GM23248 (cell line): Measurements from ENCODE around the gene ATG9B.

Experiments
- EZH2 ChIP-seq: fragments of 200-600 bp; sonication (generic); IDR thresholded peaks from 2 replicates; pipeline ENCODE4 v1.6.1; 2018; ENCODE audit warnings: antibody characterized with exemption, mild to moderate bottlenecking; ENCODE audit not compliant: insufficient read depth, poor library complexity, severe bottlenecking
- EZH2phosphoT487 ChIP-seq: fragments of 200-600 bp; sonication (generic); IDR thresholded peaks from 2 replicates; pipeline ENCODE4 v1.6.1; 2018; ENCODE audit warnings: antibody characterized with exemption, moderate library complexity, mild to moderate bottlenecking, low read depth; ENCODE audit not compliant: insufficient read depth

DNA sequence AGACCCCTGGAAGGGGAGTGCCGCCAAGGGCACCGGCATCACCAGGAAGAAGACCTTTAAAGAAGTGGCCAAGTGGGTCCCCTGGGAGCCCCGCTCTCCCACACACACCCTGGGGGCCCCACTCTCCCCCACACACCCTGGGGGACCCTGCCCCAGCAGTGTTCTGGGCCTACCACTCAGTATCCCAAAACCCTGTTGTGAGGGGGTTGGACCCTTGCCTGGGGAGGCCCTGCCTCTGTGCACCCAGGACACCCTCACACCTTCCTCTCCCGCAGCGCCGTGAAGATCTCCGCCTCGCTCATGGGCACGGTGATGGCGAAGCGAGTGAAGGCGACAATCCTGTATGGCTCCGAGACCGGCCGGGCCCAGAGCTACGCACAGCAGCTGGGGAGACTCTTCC is 22.7 kb downstream of the ATG9B start:
- TF ChIP-seq EZH2 (no peak), EZH2phosphoT487 (no peak)
